ENCODE data around the gene POLG2. TPM values are rescaled to one million over a fixed set of nuclear protein-coding genes. Genes with fewer than 3 reads are reported as not detected.

POLG2 gene
- total RNA-seq, 1 donor from 2014 or later: 21.3 TPM

DNA sequence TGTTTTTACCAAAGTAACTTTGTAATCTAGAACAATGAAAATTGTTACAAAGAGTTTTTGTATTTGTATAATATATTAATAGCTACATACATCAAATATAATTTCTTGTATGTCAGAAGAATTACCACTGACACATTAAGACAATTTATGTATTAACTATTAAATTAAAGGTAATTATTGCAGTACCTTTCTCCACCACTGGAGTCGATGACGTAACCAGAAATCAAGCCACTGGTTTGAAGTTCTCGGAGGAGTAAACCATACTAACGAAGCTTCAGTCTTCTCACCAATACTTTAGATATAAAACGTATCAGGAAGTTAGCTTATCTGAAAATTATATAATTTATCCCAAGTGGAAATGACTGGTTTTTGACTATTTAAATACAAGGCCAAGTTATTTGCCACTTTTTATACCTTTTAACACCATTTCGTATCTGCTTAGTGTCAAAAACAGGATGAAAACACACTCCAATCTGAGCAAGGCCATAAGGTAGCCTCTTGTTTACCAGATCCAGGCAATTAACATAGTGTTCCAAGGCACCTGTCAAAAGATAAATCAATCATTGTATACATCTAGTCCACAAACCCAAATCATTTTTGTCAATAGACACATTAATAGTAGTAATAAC is 4.3 kb downstream of the POLG2 start:
- H3K36me3 Mint-ChIP-seq (ENCODE audit: low read depth, unreplicated experiment): peaks cover 23% of the 10 kb centered on the region

DNA sequence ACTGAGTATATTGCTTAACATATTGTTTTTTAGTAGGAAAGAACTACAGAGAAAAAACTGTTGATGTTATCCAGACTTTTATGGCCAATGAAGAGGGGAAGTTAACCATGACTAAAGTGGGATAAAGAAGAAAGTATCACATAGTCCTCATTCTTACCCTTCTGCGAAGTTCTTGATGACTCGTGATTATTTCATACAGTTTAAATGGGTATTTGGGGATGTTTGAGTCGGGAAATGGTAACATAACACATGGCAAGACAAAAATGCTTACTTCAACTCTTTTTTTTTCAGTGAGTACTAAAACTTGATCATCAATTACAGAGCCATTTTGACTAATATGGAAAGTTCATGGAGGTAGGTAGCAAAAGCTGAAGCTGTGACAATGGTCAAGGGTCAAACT is 4.9 kb downstream of the POLG2 start:
- H3K4me3 Mint-ChIP-seq (ENCODE audit: unreplicated experiment): no peak overlapping the region
- no peaks in the 10 kb centered on the region for H3K9me3 Mint-ChIP-seq (ENCODE audit: unreplicated experiment)
- TF ChIP-seq, protein P1, sequence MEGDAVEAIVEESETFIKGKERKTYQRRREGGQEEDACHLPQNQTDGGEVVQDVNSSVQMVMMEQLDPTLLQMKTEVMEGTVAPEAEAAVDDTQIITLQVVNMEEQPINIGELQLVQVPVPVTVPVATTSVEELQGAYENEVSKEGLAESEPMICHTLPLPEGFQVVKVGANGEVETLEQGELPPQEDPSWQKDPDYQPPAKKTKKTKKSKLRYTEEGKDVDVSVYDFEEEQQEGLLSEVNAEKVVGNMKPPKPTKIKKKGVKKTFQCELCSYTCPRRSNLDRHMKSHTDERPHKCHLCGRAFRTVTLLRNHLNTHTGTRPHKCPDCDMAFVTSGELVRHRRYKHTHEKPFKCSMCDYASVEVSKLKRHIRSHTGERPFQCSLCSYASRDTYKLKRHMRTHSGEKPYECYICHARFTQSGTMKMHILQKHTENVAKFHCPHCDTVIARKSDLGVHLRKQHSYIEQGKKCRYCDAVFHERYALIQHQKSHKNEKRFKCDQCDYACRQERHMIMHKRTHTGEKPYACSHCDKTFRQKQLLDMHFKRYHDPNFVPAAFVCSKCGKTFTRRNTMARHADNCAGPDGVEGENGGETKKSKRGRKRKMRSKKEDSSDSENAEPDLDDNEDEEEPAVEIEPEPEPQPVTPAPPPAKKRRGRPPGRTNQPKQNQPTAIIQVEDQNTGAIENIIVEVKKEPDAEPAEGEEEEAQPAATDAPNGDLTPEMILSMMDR (IDR thresholded peaks at IDR 0.05; ENCODE audit: unreplicated experiment): no peak
- H3K27ac Mint-ChIP-seq (ENCODE audit: unreplicated experiment): no peak overlapping the region
- no peak for DNase-seq (ENCODE audit: low spot score)
- H3K36me3 Mint-ChIP-seq (ENCODE audit: low read depth, unreplicated experiment): peaks cover 21% of the 10 kb centered on the region
- H3K27me3 Mint-ChIP-seq (ENCODE audit: unreplicated experiment): peaks cover 7% of the 10 kb centered on the region
- H3K4me1 Mint-ChIP-seq (ENCODE audit: unreplicated experiment): peaks cover 13% of the 10 kb centered on the region

More for the DNA sequence above, 4.3 kb downstream of the POLG2 start:
- TF ChIP-seq, protein P1 (IDR thresholded peaks at IDR 0.05; ENCODE audit: unreplicated experiment): peak; percentile 76
- H3K9me3 Mint-ChIP-seq (ENCODE audit: unreplicated experiment): no peaks in the 10 kb centered on the region
- H3K4me3 Mint-ChIP-seq (ENCODE audit: unreplicated experiment): no peak overlapping the region
- no peak overlapping the region for H3K27ac Mint-ChIP-seq (ENCODE audit: unreplicated experiment)
- no peak for DNase-seq (ENCODE audit: low spot score)
- peaks cover 18% of the 10 kb centered on the region for H3K4me1 Mint-ChIP-seq (ENCODE audit: unreplicated experiment)
- peaks cover 10% of the 10 kb centered on the region for H3K27me3 Mint-ChIP-seq (ENCODE audit: unreplicated experiment)

DNA sequence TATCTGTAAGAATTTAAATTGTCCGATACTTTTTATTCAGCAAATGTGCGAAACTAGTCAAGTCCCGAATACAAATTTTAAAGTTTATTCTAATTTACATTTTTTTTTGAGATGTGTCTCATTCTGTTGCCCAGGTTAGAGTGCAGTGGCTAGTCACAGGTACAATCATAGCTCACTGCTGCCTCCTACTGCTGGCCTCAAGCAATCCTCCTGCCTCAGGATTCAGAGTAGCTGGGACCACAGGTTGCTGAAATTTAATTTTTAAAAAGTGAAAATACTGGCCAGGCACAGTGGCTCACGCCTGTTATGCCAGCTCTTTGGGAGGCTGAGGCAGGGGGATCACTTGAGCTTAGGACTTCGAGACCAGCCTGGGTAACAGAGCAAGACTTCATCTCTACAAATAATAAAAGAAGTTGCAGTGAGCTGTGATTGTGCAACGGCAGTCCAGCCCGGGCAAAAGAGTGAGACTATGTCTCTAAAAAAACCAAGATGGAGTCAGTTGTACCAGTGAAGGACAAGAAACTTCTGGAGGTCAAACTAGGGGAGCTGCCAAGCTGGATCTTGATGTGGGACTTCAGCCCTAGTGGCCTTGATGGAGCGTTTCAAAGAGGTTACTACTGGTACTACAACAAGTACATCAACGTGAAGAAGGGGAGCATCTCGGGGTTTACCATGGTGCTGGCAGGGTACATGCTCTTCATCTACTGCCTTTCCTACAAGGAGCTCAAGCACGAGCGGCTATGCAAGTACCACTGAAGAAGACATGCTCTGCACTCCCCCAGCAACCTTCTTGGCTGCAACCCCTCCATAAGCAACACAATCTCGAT is 5.6 kb downstream of the POLG2 start:
- TF ChIP-seq, protein P1 (IDR thresholded peaks at IDR 0.05; ENCODE audit: unreplicated experiment): peak; percentile 66
- Mint-ChIP-seq H3K4me3 (ENCODE audit: unreplicated experiment) (no peak overlapping the region), H3K27ac (ENCODE audit: unreplicated experiment) (no peak overlapping the region), H3K4me1 (ENCODE audit: unreplicated experiment) (peaks cover 8% of the 10 kb centered on the region), H3K36me3 (ENCODE audit: low read depth, unreplicated experiment) (peaks cover 21% of the 10 kb centered on the region), H3K9me3 (ENCODE audit: unreplicated experiment) (no peaks in the 10 kb centered on the region), H3K27me3 (ENCODE audit: unreplicated experiment) (peaks cover 4% of the 10 kb centered on the region)
- DNase-seq (ENCODE audit: low spot score): peak; percentile 49

DNA sequence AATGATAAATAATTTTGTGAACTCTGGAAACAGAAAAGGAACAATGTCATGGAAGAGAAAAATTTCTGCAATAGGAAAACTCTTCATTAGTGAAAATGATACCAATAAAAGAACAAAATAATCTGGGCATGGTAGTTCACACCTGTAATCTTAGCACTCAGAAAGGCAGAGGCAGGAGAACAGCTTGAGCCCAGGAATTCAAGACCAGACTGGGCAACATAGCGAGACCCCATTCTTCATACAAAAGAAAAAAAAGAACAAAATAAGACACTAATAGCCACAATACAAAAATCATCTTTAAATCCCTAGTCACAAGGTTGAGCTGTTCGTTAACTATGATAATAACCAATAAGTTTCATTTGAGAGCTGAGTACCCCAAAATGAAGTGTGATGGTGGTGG is 8.6 kb downstream of the POLG2 start:
- TF ChIP-seq, protein P1 (IDR thresholded peaks at IDR 0.05; ENCODE audit: unreplicated experiment): no peak
- Mint-ChIP-seq H3K36me3 (ENCODE audit: low read depth, unreplicated experiment) (peaks cover 25% of the 10 kb centered on the region), H3K4me1 (ENCODE audit: unreplicated experiment) (no peaks in the 10 kb centered on the region), H3K27me3 (ENCODE audit: unreplicated experiment) (peaks cover 1% of the 10 kb centered on the region), H3K9me3 (ENCODE audit: unreplicated experiment) (no peaks in the 10 kb centered on the region), H3K4me3 (ENCODE audit: unreplicated experiment) (no peak overlapping the region), H3K27ac (ENCODE audit: unreplicated experiment) (no peak overlapping the region)
- no peak for DNase-seq (ENCODE audit: low spot score)

DNA sequence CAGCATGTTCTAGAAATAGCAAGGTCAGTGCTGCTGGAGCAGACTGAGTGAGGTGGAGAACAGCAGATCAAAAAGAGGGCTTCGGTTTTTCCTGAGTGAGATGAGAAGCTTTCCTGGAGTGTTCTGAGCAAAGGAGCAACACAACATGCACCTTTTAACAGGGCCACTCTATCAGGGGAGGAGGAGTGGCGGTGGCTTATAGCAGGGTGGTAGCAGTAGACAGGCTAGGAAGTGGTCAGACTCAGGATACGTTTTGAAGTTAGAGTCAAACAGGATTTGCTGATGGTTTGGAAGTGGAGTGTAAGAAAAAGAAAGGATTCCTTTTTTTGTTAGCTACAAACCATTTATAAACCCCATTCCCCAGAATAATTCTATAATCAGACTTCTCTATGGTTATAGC is 12.5 kb downstream of the POLG2 start:
- TF ChIP-seq, protein P1 (IDR thresholded peaks at IDR 0.05; ENCODE audit: unreplicated experiment): no peak
- DNase-seq (ENCODE audit: low spot score): no peak
- Mint-ChIP-seq H3K36me3 (ENCODE audit: low read depth, unreplicated experiment) (peaks cover 12% of the 10 kb centered on the region), H3K27me3 (ENCODE audit: unreplicated experiment) (peaks cover 1% of the 10 kb centered on the region), H3K4me1 (ENCODE audit: unreplicated experiment) (no peaks in the 10 kb centered on the region), H3K27ac (ENCODE audit: unreplicated experiment) (no peak overlapping the region), H3K4me3 (ENCODE audit: unreplicated experiment) (no peak overlapping the region), H3K9me3 (ENCODE audit: unreplicated experiment) (no peaks in the 10 kb centered on the region)
